Activated naive CD4-positive, alpha-beta T cell treated with Interleukin-2 at 50 U/mL for 16 hours (primary cell): ENCODE measurements around the gene COL16A1.

ENCODE experiments used
- DNase-seq: peaks from one replicate; pipeline ENCODE4 v3.0.0-alpha.2; 2020

Gene COL16A1

GRCh38 chr1:31645274-31645568 lies 58.6 kb downstream of the COL16A1 start:
- DNase-seq: no peak

DNA sequence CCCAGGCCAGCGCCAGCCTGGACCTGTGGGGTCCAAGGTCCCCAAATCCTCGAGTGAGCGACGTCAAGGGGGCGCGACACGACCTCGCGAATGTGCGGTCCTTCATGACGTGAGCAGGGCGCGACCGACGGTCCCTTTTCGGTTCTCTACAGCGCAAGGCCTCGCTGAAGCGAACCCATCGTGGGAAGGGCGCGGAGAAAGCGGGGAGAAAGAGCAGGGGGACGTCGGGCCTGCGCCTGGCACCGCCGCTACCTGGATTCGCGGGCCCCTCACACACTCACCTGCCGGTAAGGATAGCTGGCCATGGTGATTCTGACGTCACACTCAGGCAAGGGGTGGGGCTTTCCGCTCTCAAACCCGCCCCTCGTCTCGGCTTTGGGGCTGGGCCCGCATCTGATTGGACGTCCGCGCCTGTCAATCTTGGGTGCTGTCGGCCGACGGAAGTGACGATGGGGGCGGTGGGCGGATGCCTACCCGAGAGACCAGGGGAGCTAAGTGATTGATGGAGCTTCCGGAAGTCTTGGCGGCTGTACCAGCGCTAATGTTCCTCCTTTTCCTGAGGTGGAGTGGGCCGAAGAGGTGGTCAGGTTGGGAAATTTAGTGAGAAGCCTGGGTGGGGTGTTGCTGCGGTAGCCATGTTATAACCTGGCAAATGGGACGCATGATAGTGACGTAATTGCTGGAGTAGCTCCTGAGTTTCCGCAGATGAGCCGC lies 59.1 kb downstream of the COL16A1 start, which contains the start of gene PEF1:
PEF1 (minus strand) TSS at position 317 of the 714 bp plus-strand sequence; CDS start at position 305, 12 bp downstream.
- peak; percentile 100 for DNase-seq

DNA sequence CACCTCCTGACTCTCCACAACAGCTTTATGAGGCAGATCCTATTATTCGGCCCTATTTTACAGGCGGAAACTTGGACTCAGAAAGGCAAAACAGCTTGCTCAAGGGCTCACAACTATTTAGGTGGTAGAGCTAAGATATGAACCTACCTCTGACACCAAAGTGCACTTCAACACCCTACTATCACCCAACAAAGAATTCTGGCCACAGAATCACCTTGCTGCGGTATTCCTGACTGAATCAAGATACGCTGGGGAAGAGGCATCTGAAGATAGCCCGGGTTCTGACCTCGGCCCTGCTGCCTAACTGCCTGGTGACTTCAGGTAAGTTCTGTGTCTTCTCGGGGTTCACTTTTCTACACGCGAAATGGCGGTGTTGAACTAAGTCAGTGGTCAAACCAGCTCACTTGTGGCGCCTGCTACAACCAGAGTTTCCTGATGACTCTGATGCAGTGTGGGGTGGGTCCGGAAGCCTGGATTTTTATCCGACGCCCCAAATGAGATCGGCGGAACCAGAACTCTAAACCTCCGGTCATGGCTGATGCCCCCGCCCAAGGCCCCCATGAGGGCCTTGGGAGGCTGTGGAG lies 59.7 kb downstream of the COL16A1 start:
- no peak for DNase-seq

DNA sequence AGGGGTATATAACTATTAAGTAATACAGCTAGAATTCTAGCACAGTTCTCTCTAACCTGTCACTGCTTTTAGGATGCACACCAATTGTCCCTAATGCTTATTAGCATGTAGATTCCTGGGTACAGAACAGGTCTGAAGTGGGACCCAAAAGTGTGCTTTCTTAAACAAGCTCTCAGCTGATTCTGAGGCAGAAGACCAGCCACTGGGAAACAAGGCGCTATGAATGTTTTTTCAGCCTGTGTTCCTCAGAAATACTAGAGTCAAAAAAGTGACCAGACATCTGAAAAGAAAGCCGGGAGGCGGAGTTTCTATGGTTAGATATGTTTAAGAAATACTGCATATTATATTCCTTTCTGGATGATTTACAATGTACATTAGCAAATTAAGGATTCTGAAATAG lies 60.9 kb downstream of the COL16A1 start:
- DNase-seq: no peak

DNA sequence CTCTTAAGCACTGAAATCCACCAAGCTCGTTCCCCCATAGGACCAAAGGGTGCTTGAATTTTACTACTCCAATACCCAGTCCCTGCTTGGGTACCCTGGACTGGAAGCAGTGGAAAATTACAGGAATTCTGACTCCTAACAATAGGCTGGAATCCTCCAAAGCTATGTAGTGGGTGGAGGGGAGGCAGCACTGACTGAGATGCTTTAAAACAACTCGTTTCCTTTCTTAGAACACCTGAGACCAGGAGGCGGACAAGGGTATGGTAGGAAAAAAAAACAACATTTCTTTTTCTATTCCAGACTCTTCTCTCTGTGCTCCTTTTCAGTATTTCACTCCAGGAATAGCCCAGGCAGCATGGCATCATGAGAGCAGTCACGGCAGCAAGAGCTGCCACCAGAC lies 61.5 kb downstream of the COL16A1 start:
- DNase-seq: no peak

GRCh38 chr1:31640964-31641363 lies 62.9 kb downstream of the COL16A1 start:
- DNase-seq: no peak

DNA sequence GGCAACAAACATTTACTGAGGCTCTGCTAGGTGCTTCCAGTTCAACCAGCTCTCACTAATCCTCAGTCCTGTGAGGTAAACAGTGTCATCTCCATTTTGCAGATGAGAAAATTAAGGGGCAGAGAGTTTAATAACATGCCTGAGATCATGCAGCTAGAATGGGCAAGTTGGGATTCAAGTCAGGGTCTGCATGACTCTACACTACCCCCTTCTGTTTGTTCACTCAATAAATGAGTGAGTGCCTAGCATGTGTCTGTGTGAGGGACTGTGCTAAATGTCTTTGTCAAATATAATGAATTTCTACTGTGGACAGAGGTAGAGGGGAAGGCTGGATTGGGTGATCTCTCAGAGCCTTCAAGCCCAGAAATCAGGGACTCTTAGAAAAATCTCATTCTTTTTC lies 63.6 kb downstream of the COL16A1 start:
- no peak for DNase-seq

- no peak for DNase-seq
These were observed 64.3 kb downstream of the COL16A1 start for GRCh38 chr1:31639543-31639942.

DNA sequence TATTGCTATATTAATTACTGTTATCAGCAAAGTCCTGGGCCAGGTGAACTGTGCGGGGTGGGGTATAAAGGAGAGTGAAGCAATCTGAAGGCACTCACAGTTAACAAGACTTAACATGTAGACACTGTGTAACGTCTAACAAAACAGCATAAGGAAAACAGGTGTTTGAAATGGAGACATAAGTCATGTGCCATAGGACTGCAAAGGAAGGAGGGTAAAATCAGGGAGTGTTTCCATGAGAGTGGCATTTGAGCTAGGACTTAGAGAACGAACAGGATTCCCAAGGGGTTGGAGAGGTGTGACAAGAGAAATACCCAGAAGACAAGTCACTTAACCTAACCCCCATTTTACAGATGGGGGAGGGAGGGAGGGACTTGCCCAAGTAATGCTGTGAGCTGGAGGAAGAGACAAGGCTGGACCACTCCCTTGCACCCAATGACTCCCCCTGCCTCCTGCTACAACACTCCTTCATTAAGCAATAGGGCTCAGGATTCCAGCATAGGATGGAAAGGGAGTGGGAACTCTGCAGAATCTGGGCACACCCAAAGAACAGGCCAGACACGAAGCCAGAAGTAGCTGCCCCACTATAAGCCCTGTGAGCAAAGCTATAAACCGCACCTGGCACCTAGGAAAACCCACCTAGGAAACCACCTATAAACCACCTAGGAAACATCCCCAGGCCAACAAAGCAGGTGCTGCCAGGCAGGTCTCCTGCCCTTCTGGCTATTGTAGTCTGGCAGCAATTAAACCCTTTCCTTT lies 65.7 kb downstream of the COL16A1 start:
- no peak for DNase-seq

DNA sequence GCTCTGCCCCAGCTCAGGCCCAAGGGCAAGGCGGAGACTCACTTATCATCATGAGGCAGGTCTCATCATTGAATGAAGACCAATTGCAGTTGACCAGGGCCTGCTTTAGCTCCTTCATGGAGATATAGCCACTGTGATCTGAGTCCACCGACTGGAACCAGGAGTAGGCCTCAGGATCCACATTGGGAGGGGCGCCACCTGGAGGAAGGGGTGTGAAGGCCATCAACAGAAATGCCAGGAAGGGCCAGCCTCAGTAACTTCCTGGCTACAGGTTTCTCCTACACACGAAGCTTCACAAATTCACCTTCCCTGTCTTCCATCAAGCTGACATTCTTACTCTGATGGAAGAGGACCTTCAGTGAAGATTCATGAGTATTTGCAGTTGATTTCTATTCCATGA lies 70.7 kb downstream of the COL16A1 start:
- peak; percentile 12 for DNase-seq

- DNase-seq: no peak
These were observed 71.2 kb downstream of the COL16A1 start for GRCh38 chr1:31632649-31633048.

GRCh38 chr1:31628931-31629556 lies 74.8 kb downstream of the COL16A1 start:
- no peak for DNase-seq

DNA sequence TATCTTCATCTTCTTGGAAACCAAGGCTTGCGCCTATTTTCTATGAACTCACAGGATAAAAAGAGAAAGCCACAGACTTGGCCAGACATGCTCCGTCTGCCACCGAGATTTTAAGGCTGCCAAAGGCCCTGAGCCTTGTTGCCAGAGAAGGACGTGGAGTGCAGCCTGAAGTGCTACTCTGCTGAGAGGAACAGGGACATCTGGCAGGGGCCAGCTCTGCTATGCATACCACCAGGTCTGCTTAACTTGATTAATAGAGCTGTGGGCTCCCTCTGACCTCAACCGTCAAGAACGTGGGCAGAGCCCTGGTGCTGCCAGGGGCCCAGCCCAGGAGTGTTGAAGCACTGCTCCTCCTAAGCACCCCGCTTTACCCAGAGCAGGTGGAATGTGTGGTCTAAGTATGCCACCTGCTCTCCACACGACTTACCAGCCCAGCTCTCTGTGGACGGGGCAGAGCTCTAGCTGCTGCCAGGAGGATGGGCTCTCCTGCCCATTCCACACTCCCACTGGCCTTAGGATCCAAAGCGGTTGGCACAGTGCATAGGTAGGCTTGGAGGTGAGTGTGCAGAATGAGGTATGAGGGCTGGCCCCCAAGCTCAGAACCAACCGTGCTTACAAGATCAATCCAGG lies 75.8 kb downstream of the COL16A1 start:
- no peak for DNase-seq

DNA sequence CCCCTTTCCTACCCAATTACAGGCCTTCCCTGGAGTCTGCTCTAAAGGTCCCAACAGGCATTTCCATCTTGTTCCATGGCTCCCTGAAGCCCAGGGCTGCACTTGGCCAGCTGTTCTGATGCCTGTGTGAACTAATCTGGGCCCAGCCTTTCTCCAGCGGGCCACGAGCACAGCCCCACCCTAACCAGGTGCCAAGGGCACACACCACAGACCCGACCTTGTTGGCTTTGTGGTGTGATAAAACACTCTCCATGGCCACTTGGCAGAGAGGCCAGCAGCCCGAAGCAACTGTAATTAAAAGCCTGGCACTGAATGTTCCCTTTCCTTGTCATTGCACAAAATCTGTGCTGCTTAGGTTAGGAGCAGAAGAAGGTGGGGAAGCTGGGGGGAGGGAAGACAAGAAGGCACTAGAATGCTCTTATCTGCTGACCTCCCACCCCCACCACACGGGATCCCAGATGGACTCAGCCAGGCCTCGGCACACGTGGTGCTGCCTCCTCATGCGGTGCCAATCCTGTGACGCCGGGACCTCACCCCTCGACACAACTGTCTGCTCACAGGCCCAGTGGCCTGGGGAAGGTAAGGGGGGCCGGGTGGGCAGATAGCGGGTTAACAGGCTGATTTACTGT lies 76.4 kb downstream of the COL16A1 start:
- no peak for DNase-seq

GRCh38 chr1:31626223-31627207 lies 77.3 kb downstream of the COL16A1 start:
- DNase-seq: no peak

GRCh38 chr1:31625561-31626222 lies 78.1 kb downstream of the COL16A1 start:
- DNase-seq: no peak

DNA sequence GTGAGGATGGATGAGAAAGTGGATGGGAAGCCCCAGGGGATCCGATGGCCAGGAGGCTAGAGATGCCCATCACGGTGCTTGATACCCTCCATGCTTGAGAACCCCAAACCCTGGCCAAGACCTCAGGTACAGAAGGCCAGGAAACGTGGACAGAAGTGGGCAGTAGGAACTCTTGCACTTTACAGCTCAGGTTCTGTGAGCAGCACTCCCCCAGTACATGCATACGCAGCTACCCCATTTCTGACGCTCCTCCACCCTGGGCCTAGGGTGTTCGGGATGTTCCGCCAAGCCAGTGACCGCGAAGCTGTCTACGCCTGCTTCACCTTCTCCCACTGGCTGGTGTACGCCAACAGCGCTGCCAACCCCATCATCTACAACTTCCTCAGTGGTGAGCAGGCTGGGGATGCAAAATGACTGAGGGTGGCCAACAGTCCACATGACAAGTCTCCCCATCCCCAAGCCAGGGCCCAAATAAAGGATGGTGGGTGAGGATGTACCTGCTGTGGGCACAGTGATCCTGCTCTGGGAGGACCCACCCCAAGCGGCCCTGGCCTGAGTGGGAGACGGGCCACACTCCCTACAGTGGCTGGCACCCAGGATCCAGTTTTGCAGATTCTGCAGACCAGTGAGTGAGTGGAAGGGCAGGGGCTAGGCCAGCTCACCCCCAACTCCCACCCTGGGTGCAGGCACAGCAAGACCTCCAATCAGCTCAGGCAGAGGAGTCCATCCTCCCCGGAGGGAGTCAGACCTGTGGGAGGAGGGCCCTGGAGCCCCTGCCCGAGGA lies 78.9 kb downstream of the COL16A1 start:
- no peak for DNase-seq

- no peak for DNase-seq
These were observed 79.5 kb downstream of the COL16A1 start for GRCh38 chr1:31624309-31624708.

GRCh38 chr1:31623365-31623764 lies 80.5 kb downstream of the COL16A1 start:
- DNase-seq: no peak
